ENCODE data around the gene PBX2. TPM values are rescaled to one million over a fixed set of nuclear protein-coding genes. Genes with fewer than 3 reads are reported as not detected.

The PBX2 gene
- total RNA-seq, 1 experiment from 2014 or later = 48.1 TPM

DNA sequence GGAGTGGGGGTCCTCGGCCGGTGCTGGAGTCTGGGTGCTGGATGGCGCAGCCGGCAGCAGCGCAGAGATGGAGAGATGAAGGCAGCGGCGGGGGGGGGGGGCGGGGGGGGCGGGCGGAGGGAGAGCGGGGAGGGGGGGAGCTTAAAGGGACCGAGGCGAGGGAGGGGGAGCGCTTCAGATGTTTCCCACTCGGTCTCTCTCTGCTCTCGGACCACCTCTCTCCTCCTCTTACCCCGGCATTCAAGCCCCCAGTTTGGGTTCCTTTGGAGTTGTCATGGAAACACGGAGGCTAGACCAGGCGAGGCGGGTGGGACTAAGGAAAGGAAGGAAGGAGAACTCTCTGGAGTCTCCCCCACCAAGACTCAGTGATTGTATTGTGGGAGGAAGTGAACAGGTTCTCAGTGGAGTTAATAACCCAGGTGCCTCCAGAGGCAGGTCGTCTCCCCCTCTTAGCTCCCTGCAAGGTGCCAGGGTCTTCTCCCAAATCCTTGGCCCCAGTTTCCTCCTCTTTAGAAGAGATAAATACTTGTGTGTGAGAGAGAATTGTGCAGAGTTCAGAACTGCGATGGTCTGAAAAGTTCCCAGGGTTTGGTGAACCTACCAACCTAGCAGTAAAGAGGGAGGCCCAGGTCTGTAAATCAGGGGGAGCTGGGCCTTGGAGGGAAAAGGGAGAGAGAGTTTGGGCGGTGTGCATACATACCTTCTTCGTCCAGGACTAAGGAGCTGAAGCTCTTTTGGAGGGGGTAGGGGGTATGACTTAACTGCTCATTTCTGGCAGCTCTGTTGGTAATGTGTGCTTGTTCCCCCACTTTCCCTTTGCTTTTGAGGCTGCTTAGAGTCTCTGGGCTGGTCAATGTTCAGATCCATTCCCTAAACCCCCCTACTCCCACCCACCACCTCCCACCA lies 37.9 kb downstream of the PBX2 start, which contains the start of gene PRRT1:
PRRT1 (minus strand) TSS at position 77 of the 906 bp plus-strand sequence. CDS start 112 bp downstream, outside the sequence.
- peaks cover 18% of the 10 kb centered on the region for H3K4me1 Mint-ChIP-seq (ENCODE audit: insufficient read depth, unreplicated experiment)
- intact Hi-C loops (cut with micrococcal nuclease) = loop anchor here (10.0 kb wide), 1 partner anchor 177 kb away; the partner anchor contains the start of gene DXO
- CTCF ChIA-PET = interaction anchor here (0.6 to 1.1 kb wide), 2 partner anchors 9 to 35 kb away, joined by 3 to 4 read pairs; no protein-coding TSS in a partner anchor

DNA sequence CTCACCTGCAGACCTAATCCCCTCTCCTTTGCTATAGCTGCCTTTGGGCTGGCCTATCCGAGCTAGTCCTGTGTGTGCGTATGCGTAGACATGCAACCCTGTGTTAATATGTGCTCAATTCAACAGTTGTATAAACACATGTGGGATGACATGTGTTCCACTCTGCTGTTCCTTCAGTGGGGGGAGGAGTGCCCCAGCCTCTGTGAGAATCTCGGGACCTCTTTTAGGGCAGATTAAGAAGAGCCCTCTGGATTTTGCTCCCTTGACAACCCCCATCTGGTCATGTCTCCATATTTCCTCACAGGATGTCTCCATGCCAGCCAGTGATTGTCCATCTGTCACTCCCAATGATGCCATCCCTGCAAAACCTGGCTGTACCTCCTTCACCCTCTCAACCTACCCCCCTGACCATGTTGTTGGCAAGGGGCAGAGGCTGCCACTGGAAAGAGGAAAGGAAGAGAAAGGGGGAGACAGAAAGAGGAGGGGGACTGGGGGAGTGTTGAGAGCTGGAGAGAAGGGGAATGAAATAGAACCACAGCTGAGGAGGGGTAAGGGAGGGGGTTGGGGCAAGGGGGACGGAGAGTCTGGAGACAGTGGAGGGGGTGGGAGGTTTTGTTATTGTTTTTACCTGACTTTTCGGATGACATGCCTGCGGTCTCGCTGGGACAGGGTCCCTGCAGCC lies 38.7 kb downstream of the PBX2 start:
- Mint-ChIP-seq H3K9me3 (ENCODE audit: unreplicated experiment) (no peaks in the 10 kb centered on the region), H3K4me1 (ENCODE audit: insufficient read depth, unreplicated experiment) (peaks cover 23% of the 10 kb centered on the region), H3K36me3 (ENCODE audit: insufficient read depth, unreplicated experiment) (peaks cover 10% of the 10 kb centered on the region), H3K4me3 (ENCODE audit: unreplicated experiment) (no peak overlapping the region), H3K27me3 (ENCODE audit: insufficient read depth, unreplicated experiment) (no peaks in the 10 kb centered on the region), H3K27ac (ENCODE audit: low read depth, unreplicated experiment) (no peak overlapping the region)
- ChIA-PET POLR2A (no interaction called here), CTCF (interaction anchor here (0.6 kb wide), 1 partner anchor 8 kb away, joined by 3 read pairs; no protein-coding TSS in a partner anchor)
- intact Hi-C loops (cut with micrococcal nuclease) = loop anchor here (10.0 kb wide), 1 partner anchor 177 kb away; the partner anchor contains the start of gene DXO
- TF ChIP-seq, protein P1, sequence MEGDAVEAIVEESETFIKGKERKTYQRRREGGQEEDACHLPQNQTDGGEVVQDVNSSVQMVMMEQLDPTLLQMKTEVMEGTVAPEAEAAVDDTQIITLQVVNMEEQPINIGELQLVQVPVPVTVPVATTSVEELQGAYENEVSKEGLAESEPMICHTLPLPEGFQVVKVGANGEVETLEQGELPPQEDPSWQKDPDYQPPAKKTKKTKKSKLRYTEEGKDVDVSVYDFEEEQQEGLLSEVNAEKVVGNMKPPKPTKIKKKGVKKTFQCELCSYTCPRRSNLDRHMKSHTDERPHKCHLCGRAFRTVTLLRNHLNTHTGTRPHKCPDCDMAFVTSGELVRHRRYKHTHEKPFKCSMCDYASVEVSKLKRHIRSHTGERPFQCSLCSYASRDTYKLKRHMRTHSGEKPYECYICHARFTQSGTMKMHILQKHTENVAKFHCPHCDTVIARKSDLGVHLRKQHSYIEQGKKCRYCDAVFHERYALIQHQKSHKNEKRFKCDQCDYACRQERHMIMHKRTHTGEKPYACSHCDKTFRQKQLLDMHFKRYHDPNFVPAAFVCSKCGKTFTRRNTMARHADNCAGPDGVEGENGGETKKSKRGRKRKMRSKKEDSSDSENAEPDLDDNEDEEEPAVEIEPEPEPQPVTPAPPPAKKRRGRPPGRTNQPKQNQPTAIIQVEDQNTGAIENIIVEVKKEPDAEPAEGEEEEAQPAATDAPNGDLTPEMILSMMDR (IDR thresholded peaks at IDR 0.05; ENCODE audit: unreplicated experiment) = no peak
- no TSS peak for BruUV-seq (replicated peaks)
- DNase-seq (ENCODE audit: unreplicated experiment) = no peak

More for the DNA sequence above, 37.9 kb downstream of the PBX2 start, which contains the start of gene PRRT1:
- Mint-ChIP-seq H3K36me3 (ENCODE audit: insufficient read depth, unreplicated experiment) (peaks cover 10% of the 10 kb centered on the region), H3K4me3 (ENCODE audit: unreplicated experiment) (no peak within 1 kb of the TSS), H3K27me3 (ENCODE audit: insufficient read depth, unreplicated experiment) (no peaks in the 10 kb centered on the region), H3K27ac (ENCODE audit: low read depth, unreplicated experiment) (no peak within 1 kb of the TSS), H3K9me3 (ENCODE audit: unreplicated experiment) (no peaks in the 10 kb centered on the region)
- DNase-seq (ENCODE audit: unreplicated experiment) = no peak
- POLR2A ChIA-PET = interaction anchor here (0.6 kb wide), 1 partner anchor 36 kb away, joined by 9 read pairs; no protein-coding TSS in a partner anchor
- BruUV-seq (replicated peaks) = no TSS peak
- TF ChIP-seq, protein P1 (IDR thresholded peaks at IDR 0.05; ENCODE audit: unreplicated experiment) = no peak

DNA sequence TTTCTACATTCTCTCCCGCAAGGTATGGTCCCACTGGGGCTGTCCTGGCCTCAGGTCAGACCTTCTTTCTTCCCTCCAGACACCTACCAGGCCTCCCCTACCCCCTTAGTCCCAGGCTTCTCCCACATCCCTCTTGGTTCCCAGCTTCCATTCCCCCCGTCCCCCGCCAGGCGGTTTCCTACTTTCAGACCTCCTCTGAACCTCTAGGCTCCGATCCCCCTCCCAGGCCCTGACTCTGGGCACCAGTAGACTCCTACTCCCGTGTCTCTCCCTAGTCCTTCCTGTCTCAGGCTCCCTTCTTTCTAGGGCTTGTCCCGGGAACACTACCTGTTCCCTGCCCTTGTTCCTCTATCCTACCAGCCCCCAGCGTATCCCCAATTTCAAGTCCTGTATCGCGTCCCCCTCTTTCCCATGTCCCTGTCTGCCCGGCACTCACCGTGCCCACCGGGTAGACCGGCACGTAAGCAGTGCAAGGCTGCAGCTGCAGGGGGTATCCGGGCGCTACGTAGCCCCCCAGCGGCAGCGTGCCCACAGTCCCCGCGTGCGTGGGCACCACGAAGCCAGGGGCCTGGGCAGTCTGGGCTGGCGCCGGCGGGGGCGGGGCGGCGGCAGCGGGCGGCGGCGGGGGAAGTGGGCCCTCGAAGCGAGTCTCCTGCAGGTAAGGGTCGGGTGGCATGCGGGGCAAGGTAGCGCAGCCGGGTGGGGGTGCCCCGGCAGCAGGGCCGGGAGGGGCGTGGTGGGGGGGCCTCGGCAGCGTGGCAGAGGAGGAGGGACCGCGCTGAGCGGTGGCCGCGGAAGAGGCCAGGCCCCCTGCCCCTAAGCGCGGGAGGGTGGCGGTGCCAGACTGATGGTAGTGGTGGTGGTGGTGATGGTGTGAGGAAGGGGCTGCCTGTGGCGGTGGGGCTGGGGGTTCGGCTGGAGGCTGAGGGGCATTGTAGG lies 39.8 kb downstream of the PBX2 start:
- TF ChIP-seq, protein P1 (IDR thresholded peaks at IDR 0.05; ENCODE audit: unreplicated experiment) = no peak
- Mint-ChIP-seq H3K27ac (ENCODE audit: low read depth, unreplicated experiment) (no peak overlapping the region), H3K27me3 (ENCODE audit: insufficient read depth, unreplicated experiment) (no peaks in the 10 kb centered on the region), H3K36me3 (ENCODE audit: insufficient read depth, unreplicated experiment) (peaks cover 10% of the 10 kb centered on the region), H3K4me1 (ENCODE audit: insufficient read depth, unreplicated experiment) (peaks cover 23% of the 10 kb centered on the region), H3K4me3 (ENCODE audit: unreplicated experiment) (no peak overlapping the region), H3K9me3 (ENCODE audit: unreplicated experiment) (no peaks in the 10 kb centered on the region)
- no TSS peak for BruUV-seq (replicated peaks)
- POLR2A ChIA-PET = no interaction called here
- no peak for DNase-seq (ENCODE audit: unreplicated experiment)
- CTCF ChIA-PET = interaction anchor here (0.6 kb wide), 1 partner anchor 355 kb away, joined by 4 read pairs; no protein-coding TSS in a partner anchor
- intact Hi-C loops (cut with micrococcal nuclease) = loop anchor here (10.0 kb wide), 1 partner anchor 175 kb away; the partner anchor contains the start of gene DXO
